Pulmonary artery endothelial cell (primary cell): ENCODE results near the gene PIEZO2. TPM values are rescaled to one million over a fixed set of nuclear protein-coding genes. Genes with fewer than 3 reads are reported as not detected.
A peak's percentile ranks its signal among the peaks of the same experiment; 100 is the strongest.

Source experiments
- DNase-seq: peaks from one replicate; pipeline ENCODE4 v3.0.0-alpha.2; 2011; ENCODE audit warnings: low read depth, low spot score
- total RNA-seq: library from RNA; depleted of rRNA; stranded (reverse); fragments of >200 nt; gene quantifications from 2 replicates; pipeline ENCODE4 v1.2.3, GENCODE V29; 2014

Gene PIEZO2
- total RNA-seq, 1 donor from 2014 or later = 15.2 TPM

GRCh38 chr18:10750191-10751035 is 399.0 kb downstream of the PIEZO2 start:
- peak; percentile 60 for DNase-seq

GRCh38 chr18:10748641-10749040 is 400.7 kb downstream of the PIEZO2 start:
- DNase-seq = no peak

GRCh38 chr18:10745971-10746370 is 403.4 kb downstream of the PIEZO2 start:
- no peak for DNase-seq

GRCh38 chr18:10745219-10745618 is 404.1 kb downstream of the PIEZO2 start:
- no peak for DNase-seq

GRCh38 chr18:10743766-10744165 is 405.6 kb downstream of the PIEZO2 start:
- DNase-seq = no peak

GRCh38 chr18:10739152-10739551 is 410.2 kb downstream of the PIEZO2 start:
- DNase-seq = no peak

- DNase-seq = no peak
Measured at GRCh38 chr18:10736984-10737383, 412.4 kb downstream of the PIEZO2 start.

GRCh38 chr18:10732990-10733389 is 416.4 kb downstream of the PIEZO2 start:
- DNase-seq = no peak

GRCh38 chr18:10727477-10727876 is 421.9 kb downstream of the PIEZO2 start:
- DNase-seq = no peak

- no peak for DNase-seq
Measured at GRCh38 chr18:10726198-10727068, 422.9 kb downstream of the PIEZO2 start.

- DNase-seq = no peak
Measured at GRCh38 chr18:10724666-10725065, 424.7 kb downstream of the PIEZO2 start.

GRCh38 chr18:10723496-10723895 is 425.9 kb downstream of the PIEZO2 start:
- no peak for DNase-seq

- DNase-seq = no peak
Measured at GRCh38 chr18:10718809-10719208, 430.6 kb downstream of the PIEZO2 start.

GRCh38 chr18:10715791-10716190 is 433.6 kb downstream of the PIEZO2 start:
- DNase-seq = peak; percentile 46

- DNase-seq = no peak
Measured at GRCh38 chr18:10713409-10713808, 436.0 kb downstream of the PIEZO2 start.

- DNase-seq = no peak
Measured at GRCh38 chr18:10707294-10707693, 442.1 kb downstream of the PIEZO2 start.

- no peak for DNase-seq
Measured at GRCh38 chr18:10705786-10706185, 443.6 kb downstream of the PIEZO2 start.

- no peak for DNase-seq
Measured at GRCh38 chr18:10705291-10705690, 444.1 kb downstream of the PIEZO2 start.

- no peak for DNase-seq
Measured at GRCh38 chr18:10702206-10702605, 447.2 kb downstream of the PIEZO2 start.

GRCh38 chr18:10690366-10690765 is 459.0 kb downstream of the PIEZO2 start:
- no peak for DNase-seq

GRCh38 chr18:10690035-10690329 is 459.4 kb downstream of the PIEZO2 start:
- no peak for DNase-seq

GRCh38 chr18:10689236-10690034 is 459.9 kb downstream of the PIEZO2 start:
- DNase-seq = no peak
